CD4-positive, alpha-beta T cell treated with Interleukin-6 for 4 hours (primary cell): ENCODE results near the gene ATP5F1D.

Experiments
- DNase-seq: peaks from one replicate; pipeline ENCODE4 v3.0.0-alpha.2; 2020; ENCODE audit warnings: mixed read lengths

Gene ATP5F1D

GRCh38 chr19:1259206-1259875, 17.8 kb downstream of the ATP5F1D start:
- peak; percentile 74 for DNase-seq

GRCh38 chr19:1259876-1260748, 18.6 kb downstream of the ATP5F1D start:
- peak; percentile 55 for DNase-seq

- peak; percentile 98 for DNase-seq
Measured at GRCh38 chr19:1260749-1261537, 19.4 kb downstream of the ATP5F1D start.

- no peak for DNase-seq
Measured at GRCh38 chr19:1261538-1261797, 19.9 kb downstream of the ATP5F1D start.

GRCh38 chr19:1261798-1262622, 20.5 kb downstream of the ATP5F1D start:
- peak; percentile 38 for DNase-seq

GRCh38 chr19:1262623-1263123, 21.1 kb downstream of the ATP5F1D start:
- no peak for DNase-seq

GRCh38 chr19:1263188-1263587, 21.6 kb downstream of the ATP5F1D start:
- DNase-seq, result no peak

- DNase-seq, result no peak
Measured at GRCh38 chr19:1264801-1265614, 23.5 kb downstream of the ATP5F1D start.

GRCh38 chr19:1265615-1266128, 24.1 kb downstream of the ATP5F1D start:
- DNase-seq, result peak; percentile 68

- DNase-seq, result peak; percentile 87
Measured at GRCh38 chr19:1266129-1266915, 24.8 kb downstream of the ATP5F1D start.

- peak; percentile 71 for DNase-seq
Measured at GRCh38 chr19:1266916-1267476, 25.4 kb downstream of the ATP5F1D start.

GRCh38 chr19:1267477-1268225, 26.1 kb downstream of the ATP5F1D start:
- no peak for DNase-seq

GRCh38 chr19:1268226-1269064, 26.9 kb downstream of the ATP5F1D start:
- no peak for DNase-seq

- peak; percentile 100 for DNase-seq
Measured at GRCh38 chr19:1269065-1269477, 27.5 kb downstream of the ATP5F1D start, which contains the start of gene CIRBP. Gene CIRBP (plus strand): TSS chr19:1269332. CDS start chr19:1270934, 1,602 bp downstream.

- peak; percentile 88 for DNase-seq
Measured at GRCh38 chr19:1269478-1270212, 28.1 kb downstream of the ATP5F1D start.

- no peak for DNase-seq
Measured at GRCh38 chr19:1270213-1270853, 28.8 kb downstream of the ATP5F1D start.
